OCI-LY7 (cell line): ENCODE results near the gene FA2H. TPM values are rescaled to one million over a fixed set of nuclear protein-coding genes. Genes with fewer than 3 reads are reported as not detected.

Experiments
- BruUV-seq: library from RNA; stranded (reverse); fragments of 400-500 nt; replicated peaks from 2 replicates; lab custom pipeline; 2021; lab: Mats Ljungman, UMichigan
- CTCF ChIA-PET: fragments of 300-600 bp; sonication (Branson Sonifier 250); formaldehyde crosslinking; loops from one replicate; lab custom pipeline; 2022; ENCODE audit warnings: antibody characterized with exemption; ENCODE audit not compliant: unreplicated experiment; lab: Charles Lee
- POLR2A ChIA-PET: fragments of 300-600 bp; sonication (Branson Sonifier 250); formaldehyde crosslinking; loops from one replicate; lab custom pipeline; 2022; ENCODE audit warnings: antibody characterized with exemption; lab: Charles Lee
- DNase-seq: peaks from one replicate; pipeline ENCODE4 v3.0.0-alpha.2; 2015; ENCODE audit warnings: low spot score
- H2AFZ ChIP-seq: fragments of 200-600 bp; sonication (generic), shearing (Covaris generic); 2 replicates; pipeline ENCODE4 v1.6.1; 2014; ENCODE audit warnings: mild to moderate bottlenecking, antibody characterized with exemption, low read length, moderate library complexity
- H3K27ac ChIP-seq: fragments of 200-600 bp; sonication (generic); 2 replicates; pipeline ENCODE4 v1.5.1; 2014; ENCODE audit warnings: mixed run types, low read depth, mild to moderate bottlenecking, moderate library complexity, low read length, inconsistent platforms; ENCODE audit not compliant: poor library complexity, severe bottlenecking
- H3K36me3 ChIP-seq: fragments of 200-600 bp; sonication (generic); 2 replicates; pipeline ENCODE4 v1.6.1; 2014; ENCODE audit warnings: mild to moderate bottlenecking, antibody characterized with exemption, low read length, moderate library complexity, mixed read lengths; ENCODE audit not compliant: insufficient read depth
- H3K4me1 ChIP-seq: fragments of 200-600 bp; sonication (generic); 2 replicates; pipeline ENCODE4 v1.5.1; 2014; ENCODE audit warnings: mild to moderate bottlenecking, low read length; ENCODE audit not compliant: insufficient read depth, poor library complexity, severe bottlenecking
- H3K4me2 ChIP-seq: fragments of 200-600 bp; sonication (generic); 2 replicates; pipeline ENCODE4 v1.6.1; 2014; ENCODE audit warnings: mild to moderate bottlenecking, low read length
- H3K4me3 ChIP-seq: fragments of 200-600 bp; sonication (generic); 2 replicates; pipeline ENCODE4 v1.5.1; 2014; ENCODE audit warnings: mild to moderate bottlenecking, low read depth, low read length; ENCODE audit not compliant: poor library complexity, severe bottlenecking
- H3K79me2 ChIP-seq: fragments of 200-600 bp; sonication (generic); 2 replicates; pipeline ENCODE4 v1.6.1; 2016; ENCODE audit warnings: low read depth, mild to moderate bottlenecking, low read length, moderate library complexity, mixed read lengths; ENCODE audit not compliant: insufficient read depth
- H3K9me2 ChIP-seq: fragments of 200-600 bp; sonication (generic); 2 replicates; pipeline ENCODE4 v1.6.1; 2016; ENCODE audit warnings: mild to moderate bottlenecking, low read length, mixed read lengths; ENCODE audit not compliant: insufficient read depth
- H3K9me3 ChIP-seq: fragments of 200-600 bp; sonication (generic); 2 replicates; pipeline ENCODE4 v1.6.1; 2014; ENCODE audit warnings: mild to moderate bottlenecking, mixed run types, low read length, mixed read lengths
- H4K20me1 ChIP-seq: fragments of 200-600 bp; sonication (generic); 2 replicates; pipeline ENCODE4 v1.6.1; 2014; ENCODE audit warnings: mild to moderate bottlenecking, antibody characterized with exemption, low read length, moderate library complexity, mixed read lengths; ENCODE audit not compliant: insufficient read depth
- EZH2phosphoT487 ChIP-seq: fragments of 200-600 bp; sonication (generic); IDR thresholded peaks from 2 replicates; pipeline ENCODE4 v1.6.1; 2018; ENCODE audit warnings: low read depth, borderline replicate concordance, mild to moderate bottlenecking, mixed run types, antibody characterized with exemption, low read length, moderate library complexity, mixed read lengths
- intact Hi-C: fragments of 100-400 bp; cut with micrococcal nuclease; formaldehyde crosslinking; loops from one replicate; pipeline ENCODE4 v1.10.0; 2022; ENCODE audit not compliant: unreplicated experiment
- total RNA-seq, 2 experiments: library from RNA; depleted of rRNA in 1 of 2; stranded (reverse); fragments of >200 nt in 1 of 2; shearing (Covaris generic) in 1 of 2; gene quantifications; 2 replicates each; pipeline ENCODE4 v1.2.3, GENCODE V29; 2014 to 2022
- TF ChIP-seq, protein P1 (sequence below): fragments of 200-600 bp; sonication (generic); conservative IDR thresholded peaks from 2 replicates; pipeline ENCODE4 v1.5.1; 2014; ENCODE audit warnings: mild to moderate bottlenecking, antibody characterized with exemption, low read length, moderate library complexity, mixed read lengths

The FA2H gene
- total RNA-seq, 2 experiments from 2014 or later: 0.73 to 4.7 TPM

DNA sequence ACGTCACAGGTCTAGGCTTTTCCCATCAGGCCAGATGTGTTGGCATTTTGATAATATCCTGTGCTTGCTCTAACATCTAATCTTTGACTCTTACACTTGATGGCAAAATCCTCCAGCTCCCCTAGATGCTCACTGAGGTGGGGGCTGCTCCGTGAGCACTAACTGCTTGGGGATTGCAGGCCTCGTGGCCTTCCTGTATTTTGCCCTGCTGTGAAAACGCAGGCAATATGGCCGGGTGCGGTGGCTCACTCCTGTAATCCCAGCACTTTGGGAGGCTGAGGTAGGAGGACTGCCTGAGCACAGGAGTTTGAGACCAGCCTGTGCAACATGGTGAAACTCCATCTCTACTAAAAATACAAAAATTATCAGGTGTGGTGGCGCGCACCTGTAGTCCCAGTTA, 64.2 kb downstream of the FA2H start:
- Histone ChIP-seq H4K20me1 (no peaks in the 10 kb centered on the region), H3K4me1 (no peaks in the 10 kb centered on the region), H3K4me3 (no peak overlapping the region), H3K36me3 (no peaks in the 10 kb centered on the region), H3K79me2 (no peaks in the 10 kb centered on the region), H3K27ac (no peak overlapping the region), H3K9me2 (no peaks in the 10 kb centered on the region), H2AFZ (no peak overlapping the region), H3K4me2 (no peak overlapping the region), H3K9me3 (no peaks in the 10 kb centered on the region)
- POLR2A ChIA-PET: interaction anchor here (0.9 to 1.1 kb wide), 3 partner anchors 12 to 152 kb away, joined by 3 to 5 read pairs (median 5); no protein-coding TSS in a partner anchor
- TF ChIP-seq, protein P1, sequence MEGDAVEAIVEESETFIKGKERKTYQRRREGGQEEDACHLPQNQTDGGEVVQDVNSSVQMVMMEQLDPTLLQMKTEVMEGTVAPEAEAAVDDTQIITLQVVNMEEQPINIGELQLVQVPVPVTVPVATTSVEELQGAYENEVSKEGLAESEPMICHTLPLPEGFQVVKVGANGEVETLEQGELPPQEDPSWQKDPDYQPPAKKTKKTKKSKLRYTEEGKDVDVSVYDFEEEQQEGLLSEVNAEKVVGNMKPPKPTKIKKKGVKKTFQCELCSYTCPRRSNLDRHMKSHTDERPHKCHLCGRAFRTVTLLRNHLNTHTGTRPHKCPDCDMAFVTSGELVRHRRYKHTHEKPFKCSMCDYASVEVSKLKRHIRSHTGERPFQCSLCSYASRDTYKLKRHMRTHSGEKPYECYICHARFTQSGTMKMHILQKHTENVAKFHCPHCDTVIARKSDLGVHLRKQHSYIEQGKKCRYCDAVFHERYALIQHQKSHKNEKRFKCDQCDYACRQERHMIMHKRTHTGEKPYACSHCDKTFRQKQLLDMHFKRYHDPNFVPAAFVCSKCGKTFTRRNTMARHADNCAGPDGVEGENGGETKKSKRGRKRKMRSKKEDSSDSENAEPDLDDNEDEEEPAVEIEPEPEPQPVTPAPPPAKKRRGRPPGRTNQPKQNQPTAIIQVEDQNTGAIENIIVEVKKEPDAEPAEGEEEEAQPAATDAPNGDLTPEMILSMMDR: no peak
- TF ChIP-seq EZH2phosphoT487: no peak
- no TSS peak for BruUV-seq
- intact Hi-C loops: no loop called here
- CTCF ChIA-PET: interaction anchor here (1.5 kb wide), 1 partner anchor 152 kb away, joined by 10 read pairs; no protein-coding TSS in a partner anchor
- no peak for DNase-seq

DNA sequence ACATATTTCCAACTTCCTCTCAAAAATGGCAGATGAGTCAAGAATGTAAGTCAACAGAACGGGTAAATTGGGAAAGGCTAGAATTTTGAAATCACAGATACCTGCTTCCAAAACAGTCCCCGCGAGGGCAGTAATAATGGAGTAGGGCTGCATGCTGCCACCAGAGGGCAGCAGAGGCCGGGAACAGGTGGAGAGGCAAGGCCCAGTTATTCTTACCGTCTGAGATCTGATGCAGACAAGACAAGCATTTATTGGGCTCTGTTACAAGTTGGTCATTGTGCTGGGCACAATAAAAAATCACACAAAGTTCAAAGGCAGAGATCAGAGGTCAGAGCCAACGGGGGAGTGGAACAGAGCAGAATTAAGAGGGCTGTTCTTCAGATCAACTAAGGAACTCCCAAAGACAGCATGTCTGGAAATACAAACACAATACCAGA, 65.2 kb downstream of the FA2H start:
- no peak overlapping the region for H3K4me2 ChIP-seq
- CTCF ChIA-PET: interaction anchor here (1.5 kb wide), 1 partner anchor 153 kb away, joined by 10 read pairs; no protein-coding TSS in a partner anchor
- BruUV-seq: no TSS peak
- DNase-seq: peak; percentile 80
- no peaks in the 10 kb centered on the region for H3K79me2 ChIP-seq
- no peaks in the 10 kb centered on the region for H3K9me3 ChIP-seq
- no peaks in the 10 kb centered on the region for H3K36me3 ChIP-seq
- H4K20me1 ChIP-seq: no peaks in the 10 kb centered on the region
- H3K4me3 ChIP-seq: no peak overlapping the region
- H3K9me2 ChIP-seq: no peaks in the 10 kb centered on the region
- no peaks in the 10 kb centered on the region for H3K4me1 ChIP-seq
- TF ChIP-seq, protein P1: peak; percentile 100
- TF ChIP-seq EZH2phosphoT487: no peak
- POLR2A ChIA-PET: interaction anchor here (0.9 to 1.1 kb wide), 3 partner anchors 11 to 152 kb away, joined by 3 to 5 read pairs (median 5); no protein-coding TSS in a partner anchor
- no peak overlapping the region for H3K27ac ChIP-seq
- peak overlapping the region; percentile 52; the same call in 1 of the 2 replicates for H2AFZ ChIP-seq
- intact Hi-C loops: loop anchor here (1.0 to 5.0 kb wide), 4 partner anchors 63 to 401 kb away; partner anchors contain the start of gene FA2H
